Stomach (tissue), 4 donors: ENCODE data around the gene CEP164.

ENCODE experiments used
- CTCF ChIP-seq, 7 experiments: fragments of 450-650 bp in 4 of 7; fragments of 200-600 bp in 3 of 7; sonication (generic) in 3 of 7; IDR thresholded peaks; one replicate each; pipeline ENCODE4 v1.5.1; 2016 to 2019; ENCODE audit warnings: antibody characterized with exemption in 7 of 7, control low read depth in 2 of 7, mild to moderate bottlenecking in 1 of 7
- EP300 ChIP-seq: sonication (generic); formaldehyde crosslinking; IDR thresholded peaks from one replicate; pipeline ENCODE4 v1.6.1; 2017; ENCODE audit warnings: antibody characterized with exemption
- POLR2A ChIP-seq, 4 donors: fragments of 450-650 bp; IDR thresholded peaks; one replicate each; pipeline ENCODE4 v1.6.1; 2016; ENCODE audit warnings: antibody characterized with exemption in 4 of 4, control low read depth in 2 of 4, mild to moderate bottlenecking in 1 of 4, moderate library complexity in 1 of 4
- POLR2AphosphoS5 ChIP-seq, 3 donors: sonication (generic); formaldehyde crosslinking; IDR thresholded peaks; one replicate each; pipeline ENCODE4 v1.6.1; 2016; ENCODE audit warnings: antibody characterized with exemption in 3 of 3

GRCh38 chr11:117292616-117293015, 35.0 kb upstream of the CEP164 start:
- TF ChIP-seq CTCF (IDR thresholded peaks at IDR 0.05) (no peak), POLR2A (IDR thresholded peaks at IDR 0.05) (no peak), POLR2AphosphoS5 (IDR thresholded peaks at IDR 0.05) (no peak), EP300 (no peak)
